CD4-positive, alpha-beta T cell treated with Interleukin-4 for 4 hours (primary cell): ENCODE data around the gene ELK1.
"Not testable (repeated sequence)": the region's sequence is repeated elsewhere in the genome, so short reads cannot be mapped to it uniquely, and the experiment has no call there.

Experiments
- DNase-seq: peaks from one replicate; pipeline ENCODE4 v3.0.0-alpha.2; 2020

The ELK1 gene, protein sequence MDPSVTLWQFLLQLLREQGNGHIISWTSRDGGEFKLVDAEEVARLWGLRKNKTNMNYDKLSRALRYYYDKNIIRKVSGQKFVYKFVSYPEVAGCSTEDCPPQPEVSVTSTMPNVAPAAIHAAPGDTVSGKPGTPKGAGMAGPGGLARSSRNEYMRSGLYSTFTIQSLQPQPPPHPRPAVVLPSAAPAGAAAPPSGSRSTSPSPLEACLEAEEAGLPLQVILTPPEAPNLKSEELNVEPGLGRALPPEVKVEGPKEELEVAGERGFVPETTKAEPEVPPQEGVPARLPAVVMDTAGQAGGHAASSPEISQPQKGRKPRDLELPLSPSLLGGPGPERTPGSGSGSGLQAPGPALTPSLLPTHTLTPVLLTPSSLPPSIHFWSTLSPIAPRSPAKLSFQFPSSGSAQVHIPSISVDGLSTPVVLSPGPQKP

GRCh38 chrX:47650164-47651042 is at the start of gene ELK1:
TSS of gene ELK1 (minus strand) at chrX:47650563. CDS start at chrX:47641441, 9,122 bp downstream.
- DNase-seq = peak; percentile 95

DNA sequence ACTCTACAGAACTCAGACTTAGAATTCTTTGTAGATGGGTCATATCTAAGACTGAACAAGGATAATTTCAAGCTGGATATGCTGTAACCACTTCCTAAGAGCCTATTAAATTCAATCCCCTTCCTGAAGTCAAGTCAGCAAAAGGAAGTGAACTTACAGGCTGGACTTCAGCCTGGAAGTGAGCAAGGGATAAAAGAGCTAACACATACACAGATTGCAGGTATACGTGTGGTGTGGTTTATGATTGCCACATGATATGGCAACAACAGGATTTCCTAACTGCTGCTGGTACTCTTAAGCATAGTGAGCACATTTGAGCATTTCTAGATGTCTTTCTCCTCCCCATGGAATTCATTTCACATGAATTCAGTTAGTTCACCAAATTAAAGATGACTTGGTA is 46.8 kb upstream of the ELK1 start:
- no peak for DNase-seq

DNA sequence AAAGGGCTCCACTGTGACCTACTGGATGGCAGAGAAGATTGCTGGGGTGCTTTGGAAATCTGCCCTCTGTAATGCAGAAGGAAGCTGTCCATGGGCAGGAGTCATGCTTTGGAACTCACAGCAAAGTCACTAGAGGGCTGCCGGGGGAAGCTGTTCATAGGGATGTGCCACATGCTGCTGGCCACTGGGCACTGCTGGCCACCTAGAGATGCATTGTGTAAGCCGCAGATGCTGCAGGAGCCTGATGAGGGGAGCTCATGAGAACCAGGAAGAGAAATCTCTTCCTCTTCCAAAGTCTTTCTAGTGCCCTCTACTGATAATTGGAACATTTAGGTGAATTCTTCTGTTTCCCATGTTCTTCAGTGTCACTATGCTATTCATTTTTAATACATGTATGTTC is 39.8 kb upstream of the ELK1 start:
- DNase-seq = no peak

GRCh38 chrX:47687263-47687662 is 36.9 kb upstream of the ELK1 start:
- DNase-seq = no peak

DNA sequence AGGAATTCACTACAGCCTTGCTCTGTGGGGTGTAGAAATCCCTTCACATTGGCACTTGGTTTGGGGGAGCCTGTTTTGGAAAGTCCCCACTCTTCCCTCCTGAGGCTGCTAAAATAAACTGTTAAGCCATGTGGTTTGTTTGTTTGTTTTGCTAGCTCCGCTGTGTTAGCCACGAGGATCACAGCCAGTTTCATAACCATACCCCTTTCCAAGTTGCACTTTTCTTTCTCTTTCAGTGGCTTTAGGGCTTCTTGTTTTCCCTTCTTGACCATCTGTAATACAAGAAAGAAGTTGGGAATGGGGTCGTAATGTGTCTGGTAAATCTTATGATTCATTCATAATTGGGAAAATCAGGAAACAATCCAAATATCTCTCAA is 33.5 kb upstream of the ELK1 start:
- DNase-seq = no peak

DNA sequence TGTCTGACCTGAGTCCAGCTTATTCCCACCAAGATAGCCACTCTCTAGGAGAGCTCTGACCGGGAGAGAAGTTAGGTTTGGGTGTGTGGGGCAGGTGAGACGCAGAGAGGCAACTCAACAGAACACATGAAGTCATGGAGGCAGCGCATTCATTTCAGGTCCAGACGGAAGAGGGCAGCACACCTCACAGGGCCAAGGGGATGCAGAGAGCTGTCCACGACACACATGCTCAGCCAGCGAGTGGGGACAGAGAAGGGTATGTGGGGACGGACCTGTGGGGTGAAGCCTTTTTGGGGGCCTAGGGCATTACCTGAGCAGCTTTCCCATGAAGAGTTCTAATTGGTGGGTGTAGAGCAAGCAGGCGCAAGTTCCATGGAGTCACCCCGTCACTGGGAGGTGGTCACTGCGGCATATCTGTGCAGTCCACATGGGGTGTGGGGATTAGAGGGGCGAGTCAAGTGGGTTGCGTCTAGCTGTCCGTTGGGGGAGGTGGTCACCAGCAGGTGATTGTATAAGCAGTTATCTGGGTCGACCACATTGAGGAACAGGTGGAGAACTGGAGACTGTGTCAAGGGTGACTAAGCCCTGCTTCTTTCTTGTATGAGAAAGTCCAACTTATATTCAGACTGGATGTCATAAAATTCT is 32.9 kb upstream of the ELK1 start:
- DNase-seq = no peak

DNA sequence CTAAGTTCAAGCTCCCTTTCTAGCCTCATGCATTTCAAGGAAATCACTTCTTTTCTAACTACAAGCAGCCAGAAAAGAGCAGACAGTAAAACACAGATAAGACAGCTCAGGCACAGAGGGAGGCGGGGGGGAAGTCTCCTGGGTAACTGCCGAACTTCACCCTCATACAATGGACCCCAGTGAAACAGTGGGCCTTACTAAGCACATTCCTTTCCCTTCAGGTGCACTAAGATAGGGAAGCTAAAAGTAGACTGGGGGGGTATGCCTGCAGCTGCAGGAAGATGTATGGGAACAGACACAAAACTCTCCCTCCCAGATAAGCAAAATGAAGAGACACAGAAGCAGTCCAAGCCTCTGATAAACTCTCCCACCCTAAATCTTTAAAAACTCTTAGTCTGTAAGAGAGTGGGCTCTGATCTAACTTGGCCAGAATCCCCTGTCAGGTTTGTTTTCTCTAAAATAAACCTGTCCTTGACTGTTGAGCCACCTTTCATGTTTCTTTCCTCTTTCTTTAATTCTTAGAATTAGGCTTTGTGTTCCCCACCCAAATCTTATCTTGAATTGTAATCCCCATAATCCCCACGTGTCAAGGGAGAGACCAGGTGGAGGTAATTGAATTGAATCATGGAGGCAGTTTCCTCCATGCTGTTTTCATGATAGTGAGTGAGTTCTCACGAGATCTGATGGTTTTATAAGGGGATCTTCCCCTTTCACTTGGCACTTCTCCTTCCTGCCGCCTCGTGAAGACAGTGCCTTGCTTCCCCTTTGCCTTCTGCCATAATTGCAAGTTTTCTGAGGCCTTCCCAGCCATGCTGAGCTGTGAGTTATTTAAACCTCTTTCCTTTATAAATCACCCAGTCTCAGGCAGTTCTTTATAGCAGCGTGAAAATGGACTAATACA is 25.8 kb upstream of the ELK1 start:
- not testable (repeated sequence) for DNase-seq

DNA sequence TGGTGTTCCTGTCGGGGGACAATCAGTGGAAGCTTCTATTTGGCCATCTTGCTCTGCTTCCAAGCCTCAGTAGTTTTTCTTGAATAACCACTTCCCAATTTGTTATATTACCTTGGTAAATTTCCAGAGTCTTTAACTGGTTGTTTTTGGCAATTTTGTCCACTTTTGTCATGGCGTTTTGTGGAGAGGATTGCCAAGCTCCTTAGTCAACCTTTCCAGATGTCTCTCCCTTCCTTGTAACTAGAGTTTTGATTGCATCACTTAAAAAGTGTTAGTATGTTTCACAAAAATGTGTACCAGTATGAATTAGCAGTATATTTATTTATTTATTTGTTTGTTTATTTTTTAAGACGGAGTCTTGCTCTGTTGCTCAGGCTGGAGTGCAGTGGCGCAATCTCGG is 24.4 kb upstream of the ELK1 start:
- DNase-seq = no peak

GRCh38 chrX:47665797-47666196 is 15.4 kb upstream of the ELK1 start:
- DNase-seq = not testable (repeated sequence)

GRCh38 chrX:47664737-47665136 is 14.4 kb upstream of the ELK1 start:
- no peak for DNase-seq

- peak; percentile 22 for DNase-seq
These were observed 11.8 kb upstream of the ELK1 start for GRCh38 chrX:47662144-47662657.

DNA sequence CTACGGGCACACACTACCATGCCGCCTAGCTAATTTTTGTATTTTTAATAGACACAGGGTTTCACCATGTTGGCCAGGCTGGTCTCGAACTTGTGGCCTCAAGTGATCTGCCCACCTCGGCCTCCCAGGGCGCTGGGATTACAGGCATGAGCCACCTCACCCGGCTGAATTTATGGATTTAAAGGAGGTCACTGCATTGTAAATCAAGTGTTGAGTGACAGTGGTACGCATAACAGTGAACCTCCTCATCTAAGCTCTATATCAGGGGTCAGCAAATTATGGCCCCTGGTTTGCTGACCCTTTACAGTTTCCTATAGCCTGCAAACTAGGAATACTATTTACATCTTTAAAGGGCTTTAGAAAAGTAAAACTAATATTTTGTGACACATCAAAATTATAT is 11.2 kb upstream of the ELK1 start:
- no peak for DNase-seq

- DNase-seq = no peak
These were observed 9.0 kb upstream of the ELK1 start for GRCh38 chrX:47659421-47659726.

- peak; percentile 95 for DNase-seq
These were observed 8.5 kb upstream of the ELK1 start, which contains the start of gene UXT for GRCh38 chrX:47658684-47659420. TSS of gene UXT (minus strand) at chrX:47659180. CDS start at chrX:47658927, 253 bp downstream.

GRCh38 chrX:47658301-47658683 is 7.9 kb upstream of the ELK1 start:
- no peak for DNase-seq

- DNase-seq = no peak
These were observed 911 bp upstream of the ELK1 start for GRCh38 chrX:47651043-47651905.

DNA sequence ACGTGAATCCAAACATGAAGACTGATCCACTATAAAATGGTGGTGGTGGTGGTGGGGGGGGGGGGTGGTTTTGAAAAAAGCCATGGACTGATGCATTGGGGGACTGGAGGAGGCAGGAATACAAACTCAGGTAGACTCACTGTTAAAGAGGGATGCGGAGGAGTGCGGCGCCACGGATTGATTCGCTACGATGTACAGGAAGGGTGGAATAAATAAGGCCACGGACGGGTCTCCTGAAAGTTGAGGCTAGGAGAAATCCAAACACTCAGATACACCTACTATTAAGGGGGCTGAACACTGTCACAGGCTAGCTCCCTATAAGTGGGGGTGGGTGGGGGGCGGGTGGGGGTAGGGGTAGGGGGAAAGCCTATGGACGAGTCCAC is 591 bp downstream of the ELK1 start:
- DNase-seq = no peak

DNA sequence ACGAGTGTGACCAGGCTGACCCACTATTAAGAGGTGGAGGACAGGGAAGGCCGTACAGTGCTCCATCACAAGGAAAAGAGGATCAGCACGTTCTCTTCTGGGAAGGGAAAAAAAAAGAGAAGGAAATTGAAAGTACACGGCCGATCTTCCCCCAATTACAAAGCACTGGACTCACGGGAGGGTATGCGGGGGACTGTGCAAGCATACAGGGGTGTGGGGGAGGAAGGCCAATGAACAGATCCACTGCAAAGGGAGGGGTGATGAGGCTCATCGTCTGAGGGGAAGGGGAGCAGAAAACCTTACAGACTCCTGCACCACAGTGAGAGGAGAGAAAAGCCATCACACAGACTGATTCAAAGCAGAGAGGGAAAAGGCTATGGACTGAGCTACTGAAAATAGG is 1.1 kb downstream of the ELK1 start:
- DNase-seq = no peak

GRCh38 chrX:47648376-47648775 is 2.0 kb downstream of the ELK1 start:
- DNase-seq = no peak

- no peak for DNase-seq
These were observed 3.7 kb downstream of the ELK1 start for GRCh38 chrX:47646636-47647035.

DNA sequence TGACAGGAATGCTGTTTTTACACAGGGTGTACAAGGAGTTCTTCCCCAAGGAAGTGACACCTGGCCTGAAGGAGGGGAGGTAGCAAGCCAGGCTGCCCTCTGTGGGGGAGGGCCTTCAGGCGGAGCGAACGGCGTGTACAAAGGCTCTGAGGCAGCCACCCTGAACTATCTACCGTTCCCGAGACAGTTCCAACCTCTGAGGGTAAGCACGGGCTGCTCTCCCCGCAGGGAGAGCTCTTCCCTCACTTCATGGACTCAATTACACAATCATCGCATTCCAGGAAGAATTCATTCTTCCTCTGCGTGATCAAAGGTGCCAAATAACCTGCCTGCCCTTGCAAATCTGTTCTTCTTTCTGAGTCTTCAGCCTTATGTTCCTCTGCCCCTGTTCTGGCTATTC is 4.8 kb downstream of the ELK1 start:
- DNase-seq = no peak
